Measurements from ENCODE around the gene DYNC1LI1.
A peak's percentile ranks its signal among the peaks of the same experiment; 100 is the strongest.
"Not testable (repeated sequence)": the region's sequence is repeated elsewhere in the genome, so short reads cannot be mapped to it uniquely, and the experiment has no call there.

DYNC1LI1 gene

GRCh38 chr3:32531010-32531647, 39.5 kb downstream of the DYNC1LI1 start:
- no peak for TF ChIP-seq CTCF (IDR thresholded peaks at IDR 0.05; ENCODE audit: low read depth, low read length)
- no peak overlapping the region for H3K4me3 ChIP-seq (ENCODE audit: low read depth, low read length)
- in situ Hi-C loops (cut with HindIII; ENCODE audit: low sequenced_read_pairs), result no loop called here
- no peak for DNase-seq (ENCODE audit: low read depth, low spot score)

DNA sequence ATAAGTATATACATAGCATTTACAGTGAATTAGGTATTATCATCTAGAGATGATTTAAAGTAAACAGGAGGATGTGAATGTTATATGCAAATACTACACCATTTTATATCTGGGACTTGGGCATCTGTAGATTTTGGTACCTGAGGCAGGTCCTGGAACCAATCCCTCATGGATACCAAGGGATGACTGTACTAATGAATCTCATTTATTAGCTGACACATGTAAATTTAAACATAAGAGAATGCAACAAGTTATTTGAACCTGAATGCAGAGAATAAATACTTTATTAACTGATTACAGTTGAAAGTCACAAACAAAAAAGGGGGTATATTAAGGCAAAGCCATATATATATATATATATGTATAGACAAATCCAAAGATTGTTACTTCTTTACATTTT, 44.9 kb downstream of the DYNC1LI1 start:
- in situ Hi-C loops (cut with HindIII; ENCODE audit: low sequenced_read_pairs), result no loop called here
- DNase-seq (ENCODE audit: low read depth, low spot score), result no peak
- no peak for TF ChIP-seq CTCF (IDR thresholded peaks at IDR 0.05; ENCODE audit: low read depth, low read length)
- no peak overlapping the region for H3K4me3 ChIP-seq (ENCODE audit: low read depth, low read length)

DNA sequence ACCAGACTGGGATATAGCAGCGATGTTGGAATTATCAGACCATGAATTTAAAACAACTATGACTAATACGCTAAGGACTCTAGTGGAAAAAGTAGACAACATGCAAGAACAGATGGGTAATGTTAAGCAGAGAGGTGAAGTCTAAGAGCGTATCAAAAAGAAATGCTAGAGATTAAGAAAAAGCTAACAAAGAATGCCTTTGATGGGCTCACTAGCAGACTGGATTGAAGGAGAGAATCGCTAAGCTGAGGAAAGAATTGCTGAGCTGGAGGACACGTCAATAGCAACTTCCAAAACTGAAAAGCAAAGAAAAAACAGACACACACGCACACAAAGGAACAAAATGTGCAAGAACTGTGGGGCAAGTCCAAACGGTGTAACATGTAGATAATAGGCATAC, 48.0 kb downstream of the DYNC1LI1 start:
- no peak overlapping the region for H3K4me3 ChIP-seq (ENCODE audit: low read depth, low read length)
- TF ChIP-seq CTCF (IDR thresholded peaks at IDR 0.05; ENCODE audit: low read depth, low read length), result no peak
- DNase-seq (ENCODE audit: low read depth, low spot score), result no peak
- in situ Hi-C loops (cut with HindIII; ENCODE audit: low sequenced_read_pairs), result no loop called here

DNA sequence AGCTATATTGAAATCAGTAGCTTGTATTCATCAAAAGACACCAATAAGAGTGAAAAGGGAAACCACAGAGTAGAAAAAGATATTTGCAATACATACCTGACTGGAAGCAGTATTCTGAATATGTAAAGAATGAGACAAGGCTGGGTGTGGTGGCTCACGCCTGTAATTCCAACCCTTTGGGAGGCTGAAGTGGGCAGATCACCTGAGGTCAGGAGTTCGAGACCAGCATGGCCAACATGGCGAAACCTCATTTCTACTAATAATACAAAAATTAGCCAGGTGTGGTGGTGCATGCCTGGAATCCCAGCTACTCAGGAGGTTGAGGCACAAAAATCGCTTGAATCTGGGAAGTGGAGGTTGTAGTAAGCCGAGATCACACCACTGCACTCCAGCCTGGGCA, 51.7 kb downstream of the DYNC1LI1 start:
- H3K4me3 ChIP-seq (ENCODE audit: low read depth, low read length); DNase-seq (ENCODE audit: low read depth, low spot score); in situ Hi-C loops (cut with HindIII; ENCODE audit: low sequenced_read_pairs): not testable (repeated sequence)

DNA sequence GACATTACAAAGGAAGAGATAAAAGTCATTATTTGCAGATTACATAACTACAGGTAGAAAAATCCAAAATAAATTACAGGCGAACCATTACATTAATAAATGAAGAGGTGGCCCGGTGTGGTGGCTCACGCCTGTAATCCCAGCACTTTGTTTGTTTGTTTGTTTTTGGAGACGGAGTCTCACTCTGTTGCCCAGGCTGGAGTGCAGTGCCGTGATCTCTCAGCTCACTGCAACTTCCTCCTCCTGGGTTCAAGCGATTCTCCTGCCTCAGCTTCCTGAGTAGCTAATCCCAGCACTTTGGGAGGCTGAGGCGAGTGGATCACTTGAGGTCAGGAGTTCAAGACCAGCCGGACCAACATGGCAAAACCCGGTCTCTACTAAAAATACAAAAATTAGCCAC, 53.9 kb downstream of the DYNC1LI1 start:
- H3K4me3 ChIP-seq (ENCODE audit: low read depth, low read length); DNase-seq (ENCODE audit: low read depth, low spot score); in situ Hi-C loops (cut with HindIII; ENCODE audit: low sequenced_read_pairs): not testable (repeated sequence)

- in situ Hi-C loops (cut with HindIII; ENCODE audit: low sequenced_read_pairs), result no loop called here
- no peak for TF ChIP-seq CTCF (IDR thresholded peaks at IDR 0.05; ENCODE audit: low read depth, low read length)
- H3K4me3 ChIP-seq (ENCODE audit: low read depth, low read length), result no peak overlapping the region
- no peak for DNase-seq (ENCODE audit: low read depth, low spot score)
These were observed 59.7 kb downstream of the DYNC1LI1 start for GRCh38 chr3:32511005-32511404.

GRCh38 chr3:32510075-32510724, 60.5 kb downstream of the DYNC1LI1 start:
- peak; percentile 68 for DNase-seq (ENCODE audit: low read depth, low spot score)
- in situ Hi-C loops (cut with HindIII; ENCODE audit: low sequenced_read_pairs), result no loop called here
- H3K4me3 ChIP-seq (ENCODE audit: low read depth, low read length), result no peak overlapping the region
- peak; percentile 65 for TF ChIP-seq CTCF (IDR thresholded peaks at IDR 0.05; ENCODE audit: low read depth, low read length)

All from astrocyte of the spinal cord (primary cell).